Lung (tissue), 12 donors: ENCODE results near the gene PPP2R5C. TPM values are rescaled to one million over a fixed set of nuclear protein-coding genes. Genes with fewer than 3 reads are reported as not detected.

Experiments
- ATAC-seq: fragments of 200-7000 bp; cut with Tn5 transposase; one replicate; pipeline ENCODE4 v1.9.1; 2020; ENCODE audit warnings: moderate number of reproducible peaks; ENCODE audit not compliant: insufficient read depth, low FRiP score
- DNase-seq, 3 donors: peaks; one replicate each; pipeline ENCODE4 v3.0.0-alpha.2; 2013 to 2017
- H3K27ac ChIP-seq, 2 donors: one replicate each; pipeline ENCODE4 v1.5.1; 2013; ENCODE audit warnings: mild to moderate bottlenecking in 2 of 2, moderate library complexity in 2 of 2, control low read depth in 1 of 2, inconsistent platforms in 1 of 2, low read depth in 1 of 2, low read length in 1 of 2
- H3K27me3 ChIP-seq, 3 donors: one replicate each; pipeline ENCODE4 v1.5.1; 2013; ENCODE audit warnings: low read length in 2 of 3; ENCODE audit not compliant: control insufficient read depth in 3 of 3, insufficient read depth in 3 of 3
- H3K36me3 ChIP-seq, 4 donors: one replicate each; pipeline ENCODE4 v1.5.1; 2013; ENCODE audit warnings: low read length in 4 of 4, mild to moderate bottlenecking in 1 of 4, moderate library complexity in 1 of 4; ENCODE audit not compliant: control insufficient read depth in 4 of 4, insufficient read depth in 4 of 4
- H3K4me1 ChIP-seq, 5 donors: one replicate each; pipeline ENCODE4 v1.5.1; 2013; ENCODE audit warnings: low read length in 5 of 5, mild to moderate bottlenecking in 2 of 5, moderate library complexity in 1 of 5; ENCODE audit not compliant: control insufficient read depth in 5 of 5, insufficient read depth in 5 of 5
- H3K4me3 ChIP-seq: one replicate; pipeline ENCODE4 v1.5.1; 2013; ENCODE audit warnings: mild to moderate bottlenecking, control low read depth, moderate library complexity
- H3K9ac ChIP-seq, 2 donors: one replicate each; pipeline ENCODE4 v1.5.1; 2013; ENCODE audit warnings: low read length in 2 of 2, control low read depth in 1 of 2; ENCODE audit not compliant: insufficient read depth in 1 of 2
- H3K9me3 ChIP-seq, 4 donors: one replicate each; pipeline ENCODE4 v1.5.1; 2013; ENCODE audit warnings: low read length in 3 of 4, mild to moderate bottlenecking in 1 of 4, moderate library complexity in 1 of 4; ENCODE audit not compliant: control insufficient read depth in 4 of 4, insufficient read depth in 3 of 4
- CTCF ChIP-seq: IDR thresholded peaks from 2 replicates; pipeline ENCODE4 v1.5.1; 2012; ENCODE audit warnings: mild to moderate bottlenecking; ENCODE audit errors: control extremely low read depth, extremely low read depth
- WGBS, 2 donors: extraction: QIAGEN DNeasy Blood & Tissue Kit; methylation state at CpG; one replicate each; pipeline ENCODE4 v1.1.7; 2013; 5-methylcytosine and 5-hydroxymethylcytosine counted together
- polyA plus RNA-seq, 2 donors: library from polyadenylated mRNA; stranded (reverse); fragments of 200-250 nt; gene quantifications; one replicate each; pipeline ENCODE4 v1.2.1, GENCODE V29; 2013
- total RNA-seq, 2 donors: library from RNA; depleted of rRNA in 1 of 2; stranded (reverse); fragments of >200 nt in 1 of 2; gene quantifications; one replicate each; pipeline ENCODE4 v1.2.1, GENCODE V29; 2014 to 2021
- donor health status: control.
- donor health status: control.
- donor health status: Bipolar disorder and iron deficiency.
- donor health status: healthy.
- donor health status: DM: yes; HTN: yes; CAD: no.

The PPP2R5C gene
- total and polyA plus RNA-seq, 4 donors = 66.6 to 180 (median 126) TPM

- WGBS, 2 donors = 84 to 91% methylated on average over 25 of the region's 25 CpGs
Observed at GRCh38 chr14:101956179-101956885, 194.8 kb downstream of the PPP2R5C start.

GRCh38 chr14:101957406-101958234, 196.1 kb downstream of the PPP2R5C start:
- Histone ChIP-seq H3K27ac (no peak overlapping the region), H3K27me3 (no peaks in the 10 kb centered on the region), H3K9me3 (no peaks in the 10 kb centered on the region), H3K4me3 (no peak overlapping the region), H3K4me1 (peaks cover 0 to 3% (median 0%) of the 10 kb centered on the region in 5 donors), H3K9ac (no peak overlapping the region), H3K36me3 (no peaks in the 10 kb centered on the region)
- no peak for DNase-seq
- ATAC-seq = no peak
- WGBS, 2 donors = 89 to 94% methylated on average over 13 of the region's 13 CpGs
- no peak for TF ChIP-seq CTCF

More at GRCh38 chr14:101956179-101956885, 194.8 kb downstream of the PPP2R5C start:
- Histone ChIP-seq H3K36me3 (no peaks in the 10 kb centered on the region), H3K9me3 (no peaks in the 10 kb centered on the region), H3K27me3 (no peaks in the 10 kb centered on the region), H3K4me1 (peaks cover 0 to 1% (median 0%) of the 10 kb centered on the region in 5 donors), H3K9ac (no peak overlapping the region), H3K27ac (no peak overlapping the region), H3K4me3 (no peak overlapping the region)
- no peak for TF ChIP-seq CTCF
- no peak for ATAC-seq
- DNase-seq = no peak

- no peak for TF ChIP-seq CTCF
- 84 to 89% methylated on average over 11 of the region's 11 CpGs for WGBS, 2 donors
- Histone ChIP-seq H3K4me3 (no peak overlapping the region), H3K36me3 (no peaks in the 10 kb centered on the region), H3K4me1 (peaks cover 0 to 4% (median under 1%) of the 10 kb centered on the region in 5 donors), H3K27me3 (no peaks in the 10 kb centered on the region), H3K9ac (no peak overlapping the region), H3K27ac (no peak overlapping the region), H3K9me3 (no peaks in the 10 kb centered on the region)
- DNase-seq (no peak), ATAC-seq (no peak)
Observed at GRCh38 chr14:101958418-101959180, 197.1 kb downstream of the PPP2R5C start.
